Measurements from ENCODE around the gene ZNF217.

Gene ZNF217

GRCh38 chr20:53522696-53523095 lies 70.9 kb downstream of the ZNF217 start:
- no peak for DNase-seq

GRCh38 chr20:53522026-53522425 lies 71.6 kb downstream of the ZNF217 start:
- DNase-seq: no peak

GRCh38 chr20:53521421-53521820 lies 72.2 kb downstream of the ZNF217 start:
- peak; percentile 67 for DNase-seq

GRCh38 chr20:53517146-53517545 lies 76.5 kb downstream of the ZNF217 start:
- no peak for DNase-seq
